Liver (tissue), 9 donors: ENCODE measurements around the gene SH3GL3. TPM values are rescaled to one million over a fixed set of nuclear protein-coding genes. Genes with fewer than 3 reads are reported as not detected.

Source experiments
- DNase-seq: peaks from one replicate; pipeline ENCODE4 v3.0.0-alpha.2; 2017; ENCODE audit warnings: low spot score
- H3K27ac ChIP-seq, 2 donors: one replicate each; pipeline ENCODE4 v1.7.0; 2013; ENCODE audit warnings: inconsistent platforms in 2 of 2, low read length in 2 of 2, control low read depth in 1 of 2, low read depth in 1 of 2, mild to moderate bottlenecking in 1 of 2
- H3K27me3 ChIP-seq, 4 donors: one replicate each; pipeline versions ENCODE4 v1.6.1 to v1.7.0; 2013; ENCODE audit warnings: low read length in 3 of 4, inconsistent platforms in 1 of 4, mild to moderate bottlenecking in 1 of 4, moderate library complexity in 1 of 4; ENCODE audit not compliant: control insufficient read depth in 4 of 4, insufficient read depth in 4 of 4
- H3K36me3 ChIP-seq, 4 donors: one replicate each; pipeline versions ENCODE4 v1.6.1 to v1.7.0; 2013; ENCODE audit warnings: low read length in 3 of 4, mild to moderate bottlenecking in 3 of 4, low read depth in 1 of 4, moderate library complexity in 1 of 4; ENCODE audit not compliant: control insufficient read depth in 4 of 4, insufficient read depth in 3 of 4
- H3K4me1 ChIP-seq, 4 donors: one replicate each; pipeline versions ENCODE4 v1.6.1 to v1.7.0; 2013; ENCODE audit warnings: low read length in 3 of 4, mild to moderate bottlenecking in 3 of 4, moderate library complexity in 1 of 4; ENCODE audit not compliant: control insufficient read depth in 4 of 4, insufficient read depth in 4 of 4
- H3K4me3 ChIP-seq, 3 donors: one replicate each; pipeline versions ENCODE4 v1.6.1 to v1.7.0; 2013; ENCODE audit warnings: low read length in 3 of 3, control low read depth in 1 of 3, low read depth in 1 of 3, mild to moderate bottlenecking in 1 of 3
- H3K9ac ChIP-seq, 2 donors: one replicate each; pipeline ENCODE4 v1.7.0; 2013; ENCODE audit warnings: low read length in 2 of 2, mild to moderate bottlenecking in 2 of 2, moderate library complexity in 2 of 2, control low read depth in 1 of 2, low read depth in 1 of 2
- H3K9me3 ChIP-seq, 4 donors: one replicate each; pipeline versions ENCODE4 v1.6.1 to v1.7.0; 2013; ENCODE audit warnings: low read length in 3 of 4; ENCODE audit not compliant: control insufficient read depth in 4 of 4
- EGR1 ChIP-seq, 2 donors: IDR thresholded peaks; 2 replicates each; pipeline ENCODE4 v1.6.1; 2016 to 2018; ENCODE audit warnings: antibody characterized with exemption in 2 of 2, low read depth in 2 of 2
- JUND ChIP-seq, 2 donors: IDR thresholded peaks; 2 replicates each; pipeline ENCODE4 v1.6.1; 2016; ENCODE audit warnings: antibody characterized with exemption in 2 of 2
- NR2F2 ChIP-seq: IDR thresholded peaks from 2 replicates; pipeline ENCODE4 v1.6.1; 2016; ENCODE audit warnings: antibody characterized with exemption
- RXRA ChIP-seq, 2 donors: IDR thresholded peaks; 2 replicates each; pipeline ENCODE4 v1.6.1; 2017 to 2018; ENCODE audit warnings: antibody characterized with exemption in 2 of 2, mild to moderate bottlenecking in 1 of 2
- WGBS: extraction: QIAGEN DNeasy Blood & Tissue Kit; methylation state at CpG from one replicate; pipeline ENCODE4 v1.1.7; 2013; 5-methylcytosine and 5-hydroxymethylcytosine counted together
- polyA plus RNA-seq, 2 donors: library from polyadenylated mRNA; stranded (reverse) in 1 of 2; unstranded in 1 of 2; fragments of 200-250 nt in 1 of 2; fragments of >200 nt in 1 of 2; fragmentation: Nextera tagmentation in 1 of 2; extraction: Ambion mirVana in 1 of 2; gene quantifications; one replicate each; pipeline versions ENCODE4 v1.2.1 to v1.2.3, GENCODE V29; 2013 to 2015
- total RNA-seq, 2 donors: library from RNA; depleted of rRNA; stranded (reverse); fragments of >200 nt; gene quantifications; one replicate each; pipeline ENCODE4 v1.2.3, GENCODE V29; 2014
- TF ChIP-seq, protein P1 (sequence below): fragments of 150-350 bp; IDR thresholded peaks from 2 replicates; pipeline ENCODE4 v1.5.1; 2017; ENCODE audit warnings: improper control_type of control experiment, low read depth, low read length; ENCODE audit not compliant: missing input control
- TF ChIP-seq, protein P2 (sequence below): IDR thresholded peaks from 2 replicates; pipeline ENCODE4 v1.6.1; 2016; ENCODE audit warnings: antibody characterized with exemption
- TF ChIP-seq, protein P3 (sequence below): IDR thresholded peaks from 2 replicates; pipeline ENCODE4 v1.6.1; 2016; ENCODE audit warnings: antibody characterized with exemption
- donor health status: healthy.
- donor health status: healthy.
- donor health status: healthy.
- donor health status: healthy.
- donor health status: healthy.

SH3GL3 gene, protein sequence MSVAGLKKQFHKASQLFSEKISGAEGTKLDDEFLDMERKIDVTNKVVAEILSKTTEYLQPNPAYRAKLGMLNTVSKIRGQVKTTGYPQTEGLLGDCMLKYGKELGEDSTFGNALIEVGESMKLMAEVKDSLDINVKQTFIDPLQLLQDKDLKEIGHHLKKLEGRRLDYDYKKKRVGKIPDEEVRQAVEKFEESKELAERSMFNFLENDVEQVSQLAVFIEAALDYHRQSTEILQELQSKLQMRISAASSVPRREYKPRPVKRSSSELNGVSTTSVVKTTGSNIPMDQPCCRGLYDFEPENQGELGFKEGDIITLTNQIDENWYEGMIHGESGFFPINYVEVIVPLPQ
- total RNA-seq = under 1 TPM in 1 of 2 donors, not detected in 1; 0.23 TPM
- polyA plus RNA-seq = not detected

DNA sequence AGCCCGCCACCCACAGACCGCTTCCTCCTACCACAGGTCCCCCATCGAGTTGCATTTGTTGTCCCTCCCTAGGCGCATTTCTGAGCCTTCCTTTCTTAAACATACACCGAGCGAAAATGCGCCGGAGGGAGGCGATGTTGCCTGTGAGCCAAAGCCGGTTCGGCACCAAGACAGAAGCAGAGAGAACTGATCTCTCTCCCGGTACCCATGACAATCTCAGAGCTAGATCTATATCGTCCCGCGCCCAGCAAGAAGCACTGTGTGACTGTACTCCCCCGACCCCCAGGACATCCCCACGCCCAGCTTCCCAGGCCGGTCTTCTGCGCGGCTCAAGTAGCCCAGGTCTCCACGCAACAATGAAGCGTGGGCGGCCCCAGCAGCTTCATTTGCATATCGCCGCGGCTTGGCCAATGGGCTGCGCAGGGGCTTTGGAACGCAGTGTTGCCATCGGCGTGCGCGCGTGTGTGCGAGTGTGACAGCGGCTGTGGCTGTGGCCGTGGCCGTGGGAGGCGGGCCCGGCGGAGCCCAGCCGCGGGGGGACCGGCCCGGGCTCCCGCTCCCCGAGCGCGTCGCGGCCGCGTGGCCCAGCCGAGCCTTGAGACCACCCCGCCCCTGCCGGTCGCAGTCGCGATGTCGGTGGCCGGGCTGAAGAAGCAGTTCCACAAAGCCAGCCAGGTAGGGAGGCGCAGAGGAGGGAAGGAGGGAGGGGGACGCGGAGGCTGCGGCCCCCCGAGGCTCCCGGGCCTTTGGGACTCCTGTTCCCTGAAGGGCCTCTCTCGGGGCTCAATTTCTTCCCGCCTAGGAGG, at the start of gene SH3GL3:
Gene SH3GL3, plus strand, starts transcription at position 438 of the 806 bp plus-strand sequence. Its CDS starts 193 bp downstream, at position 631.
- peaks cover 0 to 13% (median 4%) of the 10 kb centered on the region in 4 donors for H3K4me1 ChIP-seq
- peak; percentile 46 for DNase-seq
- 2% methylated on average over 68 of the region's 68 CpGs for WGBS
- H3K9ac ChIP-seq = no peak within 1 kb of the TSS
- H3K36me3 ChIP-seq = no peaks in the 10 kb centered on the region
- no peaks in the 10 kb centered on the region for H3K9me3 ChIP-seq
- TF ChIP-seq, protein P1, sequence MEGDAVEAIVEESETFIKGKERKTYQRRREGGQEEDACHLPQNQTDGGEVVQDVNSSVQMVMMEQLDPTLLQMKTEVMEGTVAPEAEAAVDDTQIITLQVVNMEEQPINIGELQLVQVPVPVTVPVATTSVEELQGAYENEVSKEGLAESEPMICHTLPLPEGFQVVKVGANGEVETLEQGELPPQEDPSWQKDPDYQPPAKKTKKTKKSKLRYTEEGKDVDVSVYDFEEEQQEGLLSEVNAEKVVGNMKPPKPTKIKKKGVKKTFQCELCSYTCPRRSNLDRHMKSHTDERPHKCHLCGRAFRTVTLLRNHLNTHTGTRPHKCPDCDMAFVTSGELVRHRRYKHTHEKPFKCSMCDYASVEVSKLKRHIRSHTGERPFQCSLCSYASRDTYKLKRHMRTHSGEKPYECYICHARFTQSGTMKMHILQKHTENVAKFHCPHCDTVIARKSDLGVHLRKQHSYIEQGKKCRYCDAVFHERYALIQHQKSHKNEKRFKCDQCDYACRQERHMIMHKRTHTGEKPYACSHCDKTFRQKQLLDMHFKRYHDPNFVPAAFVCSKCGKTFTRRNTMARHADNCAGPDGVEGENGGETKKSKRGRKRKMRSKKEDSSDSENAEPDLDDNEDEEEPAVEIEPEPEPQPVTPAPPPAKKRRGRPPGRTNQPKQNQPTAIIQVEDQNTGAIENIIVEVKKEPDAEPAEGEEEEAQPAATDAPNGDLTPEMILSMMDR = no peak
- peak; percentile 67 to 84 for TF ChIP-seq EGR1 (IDR thresholded peaks at IDR 0.05; ENCODE audit: low read depth in 2 of 2)
- H3K4me3 ChIP-seq = peak within 1 kb of the TSS in 1 of 3 donors; percentile 42
- H3K27me3 ChIP-seq = peaks cover 0 to 17% (median 7%) of the 10 kb centered on the region in 4 donors
- no peak within 1 kb of the TSS for H3K27ac ChIP-seq

GRCh38 chr15:83398626-83399025, 48.5 kb upstream of the SH3GL3 start:
- peaks cover 0 to 5% (median under 1%) of the 10 kb centered on the region in 4 donors for H3K27me3 ChIP-seq
- no peaks in the 10 kb centered on the region for H3K4me1 ChIP-seq
- no peak for TF ChIP-seq RXRA (IDR thresholded peaks at IDR 0.05)
- TF ChIP-seq, protein P2, sequence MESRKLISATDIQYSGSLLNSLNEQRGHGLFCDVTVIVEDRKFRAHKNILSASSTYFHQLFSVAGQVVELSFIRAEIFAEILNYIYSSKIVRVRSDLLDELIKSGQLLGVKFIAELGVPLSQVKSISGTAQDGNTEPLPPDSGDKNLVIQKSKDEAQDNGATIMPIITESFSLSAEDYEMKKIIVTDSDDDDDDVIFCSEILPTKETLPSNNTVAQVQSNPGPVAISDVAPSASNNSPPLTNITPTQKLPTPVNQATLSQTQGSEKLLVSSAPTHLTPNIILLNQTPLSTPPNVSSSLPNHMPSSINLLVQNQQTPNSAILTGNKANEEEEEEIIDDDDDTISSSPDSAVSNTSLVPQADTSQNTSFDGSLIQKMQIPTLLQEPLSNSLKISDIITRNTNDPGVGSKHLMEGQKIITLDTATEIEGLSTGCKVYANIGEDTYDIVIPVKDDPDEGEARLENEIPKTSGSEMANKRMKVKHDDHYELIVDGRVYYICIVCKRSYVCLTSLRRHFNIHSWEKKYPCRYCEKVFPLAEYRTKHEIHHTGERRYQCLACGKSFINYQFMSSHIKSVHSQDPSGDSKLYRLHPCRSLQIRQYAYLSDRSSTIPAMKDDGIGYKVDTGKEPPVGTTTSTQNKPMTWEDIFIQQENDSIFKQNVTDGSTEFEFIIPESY = no peak
- TF ChIP-seq, protein P3, sequence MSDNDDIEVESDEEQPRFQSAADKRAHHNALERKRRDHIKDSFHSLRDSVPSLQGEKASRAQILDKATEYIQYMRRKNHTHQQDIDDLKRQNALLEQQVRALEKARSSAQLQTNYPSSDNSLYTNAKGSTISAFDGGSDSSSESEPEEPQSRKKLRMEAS = no peak
- TF ChIP-seq, protein P1 = no peak
- TF ChIP-seq JUND (IDR thresholded peaks at IDR 0.05) = no peak
- TF ChIP-seq NR2F2 = no peak
- TF ChIP-seq EGR1 (IDR thresholded peaks at IDR 0.05; ENCODE audit: low read depth in 2 of 2) = no peak
- no peak overlapping the region for H3K9ac ChIP-seq
- H3K9me3 ChIP-seq = no peaks in the 10 kb centered on the region
- no peak overlapping the region for H3K4me3 ChIP-seq
- H3K27ac ChIP-seq = no peak overlapping the region
- WGBS = 77% methylated on average over 8 of the region's 8 CpGs
- no peak for DNase-seq
- H3K36me3 ChIP-seq = no peaks in the 10 kb centered on the region
